ENCODE measurements around the gene SMURF2. TPM values are rescaled to one million over a fixed set of nuclear protein-coding genes. Genes with fewer than 3 reads are reported as not detected.
"Not testable (repeated sequence)": the region's sequence is repeated elsewhere in the genome, so short reads cannot be mapped to it uniquely, and the experiment has no call there.

Gene SMURF2
- polyA plus RNA-seq, 12 donors = 15.4 to 34.8 (median 28.7) TPM; not detected in 1

DNA sequence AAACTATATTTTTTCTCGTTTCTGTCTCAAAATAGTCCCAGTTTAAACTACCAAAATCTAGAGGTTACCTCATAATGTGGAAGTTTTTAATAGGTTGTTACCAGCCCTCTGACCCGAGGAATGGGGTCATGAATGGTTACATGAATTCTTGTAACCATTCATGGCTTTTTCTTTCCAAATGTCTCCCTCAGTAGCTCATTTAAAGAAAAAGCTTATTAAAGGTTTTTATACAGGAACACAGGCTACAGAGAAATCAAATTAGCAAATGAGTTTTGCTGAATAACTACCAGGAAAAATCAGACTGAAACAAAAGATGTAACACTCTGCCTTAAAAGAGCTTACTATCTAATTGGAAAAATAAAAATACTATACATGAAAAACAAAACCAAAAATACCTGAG lies 63.4 kb downstream of the SMURF2 start:
- no peak for DNase-seq

DNA sequence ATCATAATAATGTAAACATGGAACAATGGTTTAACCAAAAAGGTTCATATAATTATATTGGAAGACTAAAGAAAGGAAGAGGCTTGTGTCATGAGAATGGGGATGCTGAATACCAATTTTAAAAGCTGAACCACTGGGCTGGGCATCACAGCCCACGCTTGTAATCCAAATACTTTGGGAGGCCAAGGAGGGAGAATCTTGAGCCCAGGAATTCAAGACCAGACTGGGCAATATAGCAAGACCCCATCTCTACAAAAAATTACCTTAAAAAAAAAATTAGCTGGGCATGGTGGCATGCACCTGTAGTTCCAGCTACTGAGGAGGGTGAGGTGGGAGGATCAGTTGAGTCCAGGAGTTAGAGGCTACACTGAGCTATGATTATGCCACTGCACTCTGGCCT lies 65.1 kb downstream of the SMURF2 start:
- no peak for DNase-seq

GRCh38 chr17:64596439-64596838 lies 65.7 kb downstream of the SMURF2 start:
- no peak for DNase-seq

GRCh38 chr17:64591944-64592343 lies 70.2 kb downstream of the SMURF2 start:
- no peak for DNase-seq

GRCh38 chr17:64585146-64585545 lies 77.0 kb downstream of the SMURF2 start:
- no peak for DNase-seq

DNA sequence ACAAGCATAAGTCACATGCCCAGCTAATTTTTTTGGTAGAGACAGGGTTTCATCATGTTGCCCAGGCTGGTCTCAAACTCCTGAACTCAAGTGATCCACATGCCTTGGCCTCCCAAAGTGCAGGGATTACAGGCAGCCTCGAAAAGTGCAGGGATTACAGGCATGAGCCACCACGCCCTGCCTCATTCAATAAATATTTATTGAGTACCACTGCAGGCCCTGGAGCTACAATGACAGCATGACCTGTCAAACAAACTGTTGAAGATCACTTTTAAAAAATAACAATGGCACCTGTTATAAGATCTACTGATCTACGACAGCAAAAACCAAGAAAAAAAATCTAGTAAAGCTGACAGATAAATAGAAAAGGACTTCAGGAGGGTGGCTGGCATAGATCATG lies 79.1 kb downstream of the SMURF2 start:
- no peak for DNase-seq

- no peak for DNase-seq
These were observed 81.5 kb downstream of the SMURF2 start for GRCh38 chr17:64580384-64581315.

DNA sequence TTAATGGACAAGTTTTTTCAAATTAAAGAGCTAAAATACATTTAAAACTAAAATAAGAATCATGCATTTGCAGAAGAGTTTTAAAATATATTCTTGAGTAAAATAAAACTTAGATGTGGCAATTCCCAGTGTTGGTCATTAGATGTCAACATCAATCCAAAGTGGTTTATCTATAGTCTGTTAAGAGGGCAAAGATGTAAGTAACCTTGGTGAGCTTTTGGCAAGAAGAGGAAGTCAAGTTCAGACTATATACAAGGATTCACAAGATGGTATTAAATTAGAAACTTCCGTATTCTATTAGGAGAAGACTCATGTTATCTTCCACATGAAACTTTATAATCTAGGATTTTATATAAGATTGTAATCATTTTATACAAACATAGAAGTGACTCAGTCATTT lies 82.2 kb downstream of the SMURF2 start:
- no peak for DNase-seq

- not testable (repeated sequence) for DNase-seq
These were observed 85.1 kb downstream of the SMURF2 start for GRCh38 chr17:64577025-64577424.

- no peak for DNase-seq
These were observed 86.7 kb downstream of the SMURF2 start for GRCh38 chr17:64575431-64575830.

- no peak for DNase-seq
These were observed 87.5 kb downstream of the SMURF2 start for GRCh38 chr17:64574646-64575045.

DNA sequence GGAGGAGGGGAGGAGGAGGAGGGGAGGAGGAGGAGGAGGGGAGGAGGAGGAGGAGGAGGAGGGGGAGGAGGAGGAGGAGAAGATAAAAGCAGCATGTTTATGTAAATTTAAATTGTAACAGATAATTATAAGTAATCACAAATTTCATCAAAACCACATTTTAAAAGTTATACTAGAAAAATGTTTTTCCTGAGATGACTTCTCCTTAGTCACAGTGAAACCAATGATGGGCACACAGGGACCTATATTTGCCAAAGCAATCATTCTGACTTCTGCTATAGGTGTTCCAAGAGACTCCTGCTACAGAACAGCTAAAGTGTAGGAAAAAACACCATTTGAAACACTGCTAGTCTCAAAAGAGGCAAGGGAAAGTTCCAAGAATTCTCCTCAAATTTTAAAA lies 88.9 kb downstream of the SMURF2 start:
- no peak for DNase-seq

- DNase-seq = peak; percentile 56
These were observed 89.4 kb downstream of the SMURF2 start for GRCh38 chr17:64572682-64573154.

DNA sequence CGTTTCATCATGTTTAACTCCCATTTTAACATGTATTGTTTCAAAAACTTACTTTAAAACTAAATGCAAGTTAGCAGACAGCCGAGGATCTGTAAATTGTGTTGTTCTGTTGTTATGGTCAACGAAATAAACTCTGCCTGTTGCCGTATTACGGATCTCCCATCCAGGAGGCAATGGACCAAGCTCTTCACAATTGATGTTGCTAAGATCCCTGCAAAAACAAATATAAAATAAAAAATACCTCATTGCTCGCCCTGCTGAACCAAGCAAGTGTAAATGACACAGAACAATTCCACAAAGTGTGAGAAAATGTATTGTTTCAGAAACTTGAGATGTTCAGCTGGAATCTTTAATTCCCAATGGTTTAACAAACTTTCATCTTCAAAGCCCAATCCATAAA lies 90.4 kb downstream of the SMURF2 start:
- DNase-seq = peak; percentile 83

- no peak for DNase-seq
These were observed 96.5 kb downstream of the SMURF2 start for GRCh38 chr17:64565563-64565962.

GRCh38 chr17:64564098-64564497 lies 98.0 kb downstream of the SMURF2 start:
- no peak for DNase-seq

DNA sequence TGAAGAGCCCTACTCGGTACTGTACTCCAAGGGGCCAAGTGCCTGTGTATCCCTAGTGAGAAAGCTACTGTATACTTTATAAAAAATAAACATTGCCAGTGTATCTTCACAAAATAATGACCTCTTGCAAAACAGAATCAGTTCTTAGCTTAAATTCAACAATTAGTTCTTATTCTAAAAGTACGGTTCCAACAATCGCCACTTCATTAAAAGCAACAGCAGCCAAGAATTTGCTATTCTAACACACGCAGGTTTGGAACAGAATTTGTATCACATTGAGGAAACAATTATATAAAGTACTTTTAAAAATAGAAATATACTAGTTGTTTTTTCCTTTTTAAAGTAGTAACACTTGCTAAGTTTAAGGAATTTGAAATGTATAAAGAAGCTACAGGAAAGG lies 106.8 kb downstream of the SMURF2 start:
- DNase-seq = no peak

DNA sequence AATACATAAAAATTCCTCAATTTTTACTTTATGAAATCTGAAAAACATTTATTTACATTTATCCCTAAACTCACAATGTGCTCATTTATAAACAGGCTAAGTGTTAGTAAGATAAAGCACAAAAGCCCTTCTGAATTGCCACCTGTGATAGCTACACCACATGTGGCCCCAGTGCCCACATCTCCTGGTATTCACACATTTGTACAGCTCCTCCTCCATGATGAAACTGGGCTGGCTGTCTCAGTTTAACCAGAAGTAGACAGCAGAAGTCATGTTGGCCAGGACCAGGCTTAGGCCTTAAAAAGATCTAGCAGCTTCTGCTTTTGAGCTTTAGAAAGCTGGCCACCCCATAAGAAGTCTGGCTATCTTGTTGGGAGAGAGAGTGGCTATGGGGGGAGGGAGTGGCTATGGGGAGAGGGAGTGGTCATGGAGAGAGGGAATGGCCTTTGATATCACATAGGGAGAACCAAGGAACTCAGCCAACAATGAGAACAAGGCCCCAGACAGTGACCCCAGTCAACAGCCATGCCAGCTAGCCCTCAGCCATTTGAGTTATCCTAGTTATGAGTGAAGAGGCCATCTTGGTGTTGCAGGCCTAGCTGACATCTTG lies 108.0 kb downstream of the SMURF2 start:
- no peak for DNase-seq

DNA sequence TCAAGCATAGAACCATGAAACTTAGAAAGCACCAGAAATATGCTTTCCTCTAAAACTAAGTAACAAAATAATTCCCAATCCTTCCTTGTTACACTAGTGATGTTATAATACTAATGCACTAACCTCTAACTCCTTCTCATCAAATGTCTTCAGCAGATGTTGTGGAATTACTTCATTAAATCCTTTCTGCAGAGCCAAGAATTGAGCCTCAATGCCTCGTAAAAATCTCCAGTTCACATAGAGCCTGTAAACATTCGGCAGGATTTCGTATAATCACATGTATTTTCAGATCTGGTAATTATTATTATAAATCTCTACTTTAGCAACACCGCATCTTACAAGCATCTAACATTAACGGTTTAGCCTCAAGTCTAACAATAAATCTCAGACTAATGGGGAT lies 110.6 kb downstream of the SMURF2 start:
- peak; percentile 23 for DNase-seq

GRCh38 chr17:64547319-64547718 lies 114.8 kb downstream of the SMURF2 start:
- DNase-seq = no peak

DNA sequence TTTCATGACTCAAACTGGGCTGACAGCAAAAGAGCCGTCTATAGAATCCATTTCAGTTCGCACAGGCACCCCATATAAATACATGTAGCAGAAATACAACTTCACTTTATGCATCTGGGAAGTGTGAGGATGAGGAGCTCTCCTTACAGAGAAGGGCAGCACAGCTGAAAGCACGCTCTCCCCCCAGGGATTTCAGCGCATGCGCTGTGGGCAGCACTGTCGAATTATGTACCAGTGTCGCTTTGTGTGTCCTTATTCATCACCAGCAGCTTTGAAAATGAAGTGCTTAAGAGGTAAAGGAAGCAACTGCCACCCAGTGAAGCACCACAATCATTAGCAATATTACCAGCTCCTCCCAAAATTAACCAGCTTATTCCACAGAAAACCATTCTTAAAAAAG lies 115.4 kb downstream of the SMURF2 start:
- DNase-seq = no peak

DNA sequence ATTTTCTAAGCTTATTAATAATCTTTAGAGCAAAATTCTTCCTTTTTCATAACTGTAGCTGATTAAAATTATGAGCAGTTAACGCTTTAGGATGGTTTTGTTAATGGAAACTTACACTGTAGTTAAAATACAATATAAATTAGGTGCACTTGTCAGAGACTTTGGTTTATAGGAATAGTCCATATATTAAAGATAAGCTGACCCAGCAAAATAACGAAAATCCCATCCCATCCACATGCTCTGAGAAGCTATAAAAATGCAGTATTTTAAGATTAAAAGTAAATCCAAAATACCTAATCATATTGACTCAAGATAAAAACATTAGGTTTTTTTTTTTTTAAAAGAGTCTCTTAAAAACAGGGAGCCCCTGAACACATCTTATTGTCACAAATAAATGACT lies 117.4 kb downstream of the SMURF2 start:
- no peak for DNase-seq

DNA sequence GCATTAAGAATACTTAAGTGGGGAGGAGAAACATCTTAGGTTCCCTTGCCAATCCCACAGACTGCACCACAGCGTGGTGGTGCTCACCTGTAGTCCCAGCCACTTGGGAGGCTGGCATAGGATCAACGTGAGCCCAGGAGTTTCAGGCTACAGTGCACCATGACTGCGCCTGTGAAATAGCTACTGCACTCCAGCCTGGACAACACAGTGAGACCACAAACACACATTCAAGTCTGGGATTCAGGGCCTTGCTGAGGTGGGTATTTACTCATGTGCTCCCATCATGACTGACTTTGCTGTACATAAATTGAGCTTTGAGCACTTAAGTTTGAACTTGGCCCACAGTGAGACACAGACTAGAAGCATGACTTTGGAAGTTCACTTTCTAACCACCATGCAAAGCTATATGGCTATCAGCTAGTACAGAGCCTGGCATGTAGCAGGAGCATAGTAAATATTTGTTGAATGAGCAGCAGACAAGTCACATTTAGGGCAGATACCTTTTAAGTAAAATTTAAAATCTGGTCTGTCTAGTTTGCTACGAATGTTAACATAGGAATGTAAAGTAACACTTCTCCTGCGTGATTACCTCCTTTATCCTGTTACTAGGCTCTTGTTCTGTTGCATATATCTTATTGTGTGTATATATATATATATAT lies 121.9 kb downstream of the SMURF2 start:
- DNase-seq = no peak
